Sigmoid colon (tissue), 4 donors: Measurements from ENCODE around the gene EMILIN1.

Source experiments
- EP300 ChIP-seq, 4 donors: sonication (generic); formaldehyde crosslinking; IDR thresholded peaks; one replicate each; pipeline ENCODE4 v1.6.1; 2017; ENCODE audit warnings: antibody characterized with exemption in 4 of 4
- POLR2A ChIP-seq, 2 donors: fragments of 450-650 bp; IDR thresholded peaks; one replicate each; pipeline ENCODE4 v1.6.1; 2016; ENCODE audit warnings: antibody characterized with exemption in 2 of 2, mild to moderate bottlenecking in 2 of 2, moderate library complexity in 2 of 2
- TF ChIP-seq, protein P1 (sequence below), 4 experiments: fragments of 450-650 bp in 3 of 4; fragments of 200-600 bp in 1 of 4; IDR thresholded peaks; one replicate each; pipeline ENCODE4 v1.5.1; 2016 to 2019; ENCODE audit warnings: antibody characterized with exemption in 4 of 4, mild to moderate bottlenecking in 3 of 4, moderate library complexity in 2 of 4

DNA sequence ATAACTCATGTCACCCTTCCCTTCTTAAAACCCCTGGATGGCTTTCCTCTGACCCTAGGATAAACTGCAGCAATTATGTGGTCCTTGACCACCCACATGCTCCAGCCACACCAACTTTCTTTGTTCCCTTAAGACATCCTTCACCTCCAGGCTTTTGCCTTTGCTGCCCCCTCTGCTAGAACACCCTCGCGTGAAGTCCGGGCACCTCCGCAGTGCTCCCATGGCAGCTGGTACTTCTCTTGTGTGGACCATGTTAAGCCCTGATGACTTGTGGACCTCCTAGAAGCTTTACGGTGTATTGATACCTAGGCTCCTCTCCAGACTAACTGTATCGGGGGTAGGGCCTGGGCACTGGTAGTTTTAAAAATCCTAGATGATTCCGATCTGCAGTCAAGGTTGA, 44.4 kb downstream of the EMILIN1 start:
- TF ChIP-seq, protein P1, sequence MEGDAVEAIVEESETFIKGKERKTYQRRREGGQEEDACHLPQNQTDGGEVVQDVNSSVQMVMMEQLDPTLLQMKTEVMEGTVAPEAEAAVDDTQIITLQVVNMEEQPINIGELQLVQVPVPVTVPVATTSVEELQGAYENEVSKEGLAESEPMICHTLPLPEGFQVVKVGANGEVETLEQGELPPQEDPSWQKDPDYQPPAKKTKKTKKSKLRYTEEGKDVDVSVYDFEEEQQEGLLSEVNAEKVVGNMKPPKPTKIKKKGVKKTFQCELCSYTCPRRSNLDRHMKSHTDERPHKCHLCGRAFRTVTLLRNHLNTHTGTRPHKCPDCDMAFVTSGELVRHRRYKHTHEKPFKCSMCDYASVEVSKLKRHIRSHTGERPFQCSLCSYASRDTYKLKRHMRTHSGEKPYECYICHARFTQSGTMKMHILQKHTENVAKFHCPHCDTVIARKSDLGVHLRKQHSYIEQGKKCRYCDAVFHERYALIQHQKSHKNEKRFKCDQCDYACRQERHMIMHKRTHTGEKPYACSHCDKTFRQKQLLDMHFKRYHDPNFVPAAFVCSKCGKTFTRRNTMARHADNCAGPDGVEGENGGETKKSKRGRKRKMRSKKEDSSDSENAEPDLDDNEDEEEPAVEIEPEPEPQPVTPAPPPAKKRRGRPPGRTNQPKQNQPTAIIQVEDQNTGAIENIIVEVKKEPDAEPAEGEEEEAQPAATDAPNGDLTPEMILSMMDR (IDR thresholded peaks at IDR 0.05), result no peak
- TF ChIP-seq EP300 (IDR thresholded peaks at IDR 0.05) (no peak), POLR2A (IDR thresholded peaks at IDR 0.05) (no peak)
